ENCODE measurements around the gene MFSD6. TPM values are rescaled to one million over a fixed set of nuclear protein-coding genes. Genes with fewer than 3 reads are reported as not detected.

Gene MFSD6
- total RNA-seq, 2 donors from 2014 or later, result 1.2 to 3.2 TPM

GRCh38 chr2:190459881-190460280 lies 51.7 kb downstream of the MFSD6 start:
- Mint-ChIP-seq H3K4me1 (no peaks in the 10 kb centered on the region), H3K27me3 (ENCODE audit: insufficient read depth) (no peaks in the 10 kb centered on the region), H3K36me3 (ENCODE audit: low read depth) (no peaks in the 10 kb centered on the region), H3K27ac (no peak overlapping the region), H3K4me3 (no peak overlapping the region), H3K9me3 (no peaks in the 10 kb centered on the region)
- Histone ChIP-seq H3K9ac (ENCODE audit: extremely low read depth, low read length, poor library complexity, severe bottlenecking) (no peak overlapping the region), H3K27ac (ENCODE audit: low read depth, low read length) (no peak overlapping the region), H3K4me1 (ENCODE audit: control insufficient read depth, insufficient read depth, low read length) (no peaks in the 10 kb centered on the region), H3K36me3 (ENCODE audit: control insufficient read depth, insufficient read depth, low read length) (no peaks in the 10 kb centered on the region), H3K9me3 (ENCODE audit: control insufficient read depth, low read length) (no peaks in the 10 kb centered on the region), H3K27me3 (ENCODE audit: control insufficient read depth, insufficient read depth, low read length, poor library complexity, severe bottlenecking) (no peaks in the 10 kb centered on the region), H3K4me3 (ENCODE audit: low read length) (no peak overlapping the region)
- TF ChIP-seq, protein P1, sequence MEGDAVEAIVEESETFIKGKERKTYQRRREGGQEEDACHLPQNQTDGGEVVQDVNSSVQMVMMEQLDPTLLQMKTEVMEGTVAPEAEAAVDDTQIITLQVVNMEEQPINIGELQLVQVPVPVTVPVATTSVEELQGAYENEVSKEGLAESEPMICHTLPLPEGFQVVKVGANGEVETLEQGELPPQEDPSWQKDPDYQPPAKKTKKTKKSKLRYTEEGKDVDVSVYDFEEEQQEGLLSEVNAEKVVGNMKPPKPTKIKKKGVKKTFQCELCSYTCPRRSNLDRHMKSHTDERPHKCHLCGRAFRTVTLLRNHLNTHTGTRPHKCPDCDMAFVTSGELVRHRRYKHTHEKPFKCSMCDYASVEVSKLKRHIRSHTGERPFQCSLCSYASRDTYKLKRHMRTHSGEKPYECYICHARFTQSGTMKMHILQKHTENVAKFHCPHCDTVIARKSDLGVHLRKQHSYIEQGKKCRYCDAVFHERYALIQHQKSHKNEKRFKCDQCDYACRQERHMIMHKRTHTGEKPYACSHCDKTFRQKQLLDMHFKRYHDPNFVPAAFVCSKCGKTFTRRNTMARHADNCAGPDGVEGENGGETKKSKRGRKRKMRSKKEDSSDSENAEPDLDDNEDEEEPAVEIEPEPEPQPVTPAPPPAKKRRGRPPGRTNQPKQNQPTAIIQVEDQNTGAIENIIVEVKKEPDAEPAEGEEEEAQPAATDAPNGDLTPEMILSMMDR (conservative IDR thresholded peaks at IDR 0.05), result no peak
- 92% methylated on average over 1 of the region's 1 CpG; no CpG with 5 or more reads in 1 of the 2 experiments for WGBS, 2 experiments (ENCODE audit: insufficient coverage in 1 of 2, insufficient read length in 1 of 2)
- no peak for DNase-seq

DNA sequence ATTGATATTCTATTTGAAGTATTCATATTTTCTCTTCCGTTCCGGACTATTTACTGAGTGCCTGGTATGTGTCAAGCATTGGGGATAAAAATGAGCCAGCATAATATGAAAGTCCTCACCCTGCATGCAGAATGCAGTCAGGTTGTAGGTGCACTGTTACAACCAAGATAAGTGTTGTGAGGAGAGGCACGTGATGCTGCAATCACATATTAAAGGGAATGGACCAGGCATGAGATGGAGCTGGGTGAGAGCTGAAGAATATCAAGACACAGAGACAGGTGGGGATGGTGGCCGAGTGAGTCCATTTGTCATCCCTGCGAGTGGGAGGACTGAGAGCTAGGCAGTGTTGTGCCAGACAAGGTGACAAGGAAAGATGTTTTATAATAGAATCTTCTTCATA lies 52.3 kb downstream of the MFSD6 start:
- no peak for DNase-seq
- H3K27ac Mint-ChIP-seq, result no peak overlapping the region
- no peaks in the 10 kb centered on the region for H3K36me3 Mint-ChIP-seq (ENCODE audit: low read depth)
- no peaks in the 10 kb centered on the region for H3K4me1 Mint-ChIP-seq
- TF ChIP-seq, protein P1 (conservative IDR thresholded peaks at IDR 0.05), result no peak
- Histone ChIP-seq H3K27me3 (ENCODE audit: control insufficient read depth, insufficient read depth, low read length, poor library complexity, severe bottlenecking) (no peaks in the 10 kb centered on the region), H3K4me1 (ENCODE audit: control insufficient read depth, insufficient read depth, low read length) (no peaks in the 10 kb centered on the region), H3K4me3 (ENCODE audit: low read length) (no peak overlapping the region), H3K9ac (ENCODE audit: extremely low read depth, low read length, poor library complexity, severe bottlenecking) (no peak overlapping the region), H3K9me3 (ENCODE audit: control insufficient read depth, low read length) (no peaks in the 10 kb centered on the region), H3K27ac (ENCODE audit: low read depth, low read length) (no peak overlapping the region), H3K36me3 (ENCODE audit: control insufficient read depth, insufficient read depth, low read length) (no peaks in the 10 kb centered on the region)
- H3K27me3 Mint-ChIP-seq (ENCODE audit: insufficient read depth), result no peaks in the 10 kb centered on the region
- no peaks in the 10 kb centered on the region for H3K9me3 Mint-ChIP-seq
- H3K4me3 Mint-ChIP-seq, result no peak overlapping the region
- 87 to 94% methylated on average over 3 to 5 of the region's 5 CpGs for WGBS, 2 experiments (ENCODE audit: insufficient coverage in 1 of 2, insufficient read length in 1 of 2)

DNA sequence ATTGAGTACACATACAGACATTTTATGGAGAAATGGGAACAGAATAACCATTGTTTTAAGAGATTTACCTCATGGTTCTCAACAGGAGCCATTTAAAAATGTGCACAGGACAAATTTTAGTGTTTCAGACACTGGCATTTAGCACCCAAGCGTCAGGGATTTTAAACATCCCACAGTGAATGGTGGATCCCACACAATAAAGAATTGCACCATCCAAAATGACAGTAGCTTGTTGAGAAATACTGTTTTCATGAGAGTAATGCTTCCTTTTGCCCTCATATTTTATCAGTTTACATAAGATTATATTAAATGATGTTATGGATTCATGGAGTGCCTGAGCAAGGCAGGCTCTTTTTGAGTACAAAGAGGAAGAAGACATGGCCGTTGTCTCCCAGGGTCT lies 54.0 kb downstream of the MFSD6 start:
- Histone ChIP-seq H3K27me3 (ENCODE audit: control insufficient read depth, insufficient read depth, low read length, poor library complexity, severe bottlenecking) (no peaks in the 10 kb centered on the region), H3K27ac (ENCODE audit: low read depth, low read length) (no peak overlapping the region), H3K36me3 (ENCODE audit: control insufficient read depth, insufficient read depth, low read length) (no peaks in the 10 kb centered on the region), H3K4me1 (ENCODE audit: control insufficient read depth, insufficient read depth, low read length) (no peaks in the 10 kb centered on the region), H3K4me3 (ENCODE audit: low read length) (no peak overlapping the region), H3K9me3 (ENCODE audit: control insufficient read depth, low read length) (no peaks in the 10 kb centered on the region), H3K9ac (ENCODE audit: extremely low read depth, low read length, poor library complexity, severe bottlenecking) (no peak overlapping the region)
- Mint-ChIP-seq H3K27me3 (ENCODE audit: insufficient read depth) (no peaks in the 10 kb centered on the region), H3K9me3 (no peaks in the 10 kb centered on the region), H3K27ac (no peak overlapping the region), H3K36me3 (ENCODE audit: low read depth) (no peaks in the 10 kb centered on the region), H3K4me3 (no peak overlapping the region), H3K4me1 (no peaks in the 10 kb centered on the region)
- no peak for DNase-seq
- TF ChIP-seq, protein P1 (conservative IDR thresholded peaks at IDR 0.05), result no peak
- 85% methylated on average over 1 to 2 of the region's 2 CpGs for WGBS, 2 experiments (ENCODE audit: insufficient coverage in 1 of 2, insufficient read length in 1 of 2)
